Esophagus muscularis mucosa (tissue), 4 donors: ENCODE measurements around the gene FBXL19.

Experiments
- CTCF ChIP-seq, 3 experiments: fragments of 200-600 bp in 2 of 3; fragments of 450-650 bp in 1 of 3; sonication (generic) in 2 of 3; IDR thresholded peaks; one replicate each; pipeline ENCODE4 v1.5.1; 2017 to 2019; ENCODE audit warnings: antibody characterized with exemption in 3 of 3, mild to moderate bottlenecking in 2 of 3, moderate library complexity in 1 of 3
- EP300 ChIP-seq: sonication (generic); formaldehyde crosslinking; IDR thresholded peaks from one replicate; pipeline ENCODE4 v1.6.1; 2017; ENCODE audit warnings: antibody characterized with exemption
- POLR2AphosphoS5 ChIP-seq, 2 donors: sonication (generic); formaldehyde crosslinking; IDR thresholded peaks; one replicate each; pipeline ENCODE4 v1.6.1; 2017; ENCODE audit warnings: antibody characterized with exemption in 2 of 2

DNA sequence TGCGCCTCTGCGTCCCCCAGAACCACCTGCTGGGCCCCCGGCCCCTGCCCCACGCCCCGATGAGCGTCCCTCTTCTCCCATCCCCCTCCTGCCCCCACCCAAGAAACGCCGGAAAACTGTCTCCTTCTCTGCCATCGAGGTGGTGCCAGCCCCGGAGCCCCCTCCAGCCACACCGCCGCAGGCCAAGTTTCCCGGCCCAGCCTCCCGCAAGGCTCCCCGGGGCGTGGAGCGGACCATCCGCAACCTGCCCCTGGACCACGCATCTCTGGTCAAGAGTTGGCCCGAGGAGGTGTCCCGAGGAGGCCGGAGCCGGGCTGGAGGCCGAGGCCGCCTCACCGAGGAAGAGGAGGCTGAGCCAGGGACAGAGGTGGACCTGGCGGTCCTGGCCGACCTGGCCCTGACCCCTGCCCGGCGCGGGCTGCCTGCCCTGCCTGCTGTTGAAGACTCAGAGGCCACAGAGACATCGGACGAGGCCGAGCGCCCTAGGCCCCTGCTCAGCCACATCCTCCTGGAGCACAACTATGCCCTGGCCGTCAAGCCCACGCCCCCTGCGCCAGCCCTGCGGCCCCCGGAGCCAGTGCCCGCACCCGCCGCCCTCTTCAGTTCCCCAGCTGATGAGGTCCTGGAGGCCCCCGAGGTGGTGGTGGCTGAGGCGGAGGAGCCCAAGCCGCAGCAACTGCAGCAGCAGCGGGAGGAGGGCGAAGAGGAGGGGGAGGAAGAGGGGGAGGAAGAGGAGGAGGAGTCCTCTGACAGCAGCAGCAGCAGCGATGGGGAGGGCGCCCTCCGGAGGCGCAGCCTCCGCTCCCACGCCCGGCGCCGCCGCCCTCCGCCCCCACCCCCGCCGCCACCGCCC, 56.0 kb downstream of the FBXL19 start:
- no peak for TF ChIP-seq CTCF (IDR thresholded peaks at IDR 0.05)
- no peak for TF ChIP-seq EP300
- no peak for TF ChIP-seq POLR2AphosphoS5 (IDR thresholded peaks at IDR 0.05)
